GM10266 (cell line): ENCODE data around the gene PIN1.
"Not testable (repeated sequence)": the region's sequence is repeated elsewhere in the genome, so short reads cannot be mapped to it uniquely, and the experiment has no call there.

Experiments used
- DNase-seq: peaks from one replicate; pipeline ENCODE4 v3.0.0; 2012; ENCODE audit errors: extremely low spot score
- CTCF ChIP-seq: IDR thresholded peaks from 2 replicates; pipeline ENCODE4 v1.5.1; 2012; ENCODE audit warnings: mild to moderate bottlenecking, low read depth; ENCODE audit not compliant: control insufficient read depth, insufficient read depth; ENCODE audit errors: missing control alignments

PIN1 gene

GRCh38 chr19:9806803-9807202 lies 28.3 kb upstream of the PIN1 start:
- TF ChIP-seq CTCF: no peak
- DNase-seq: no peak

DNA sequence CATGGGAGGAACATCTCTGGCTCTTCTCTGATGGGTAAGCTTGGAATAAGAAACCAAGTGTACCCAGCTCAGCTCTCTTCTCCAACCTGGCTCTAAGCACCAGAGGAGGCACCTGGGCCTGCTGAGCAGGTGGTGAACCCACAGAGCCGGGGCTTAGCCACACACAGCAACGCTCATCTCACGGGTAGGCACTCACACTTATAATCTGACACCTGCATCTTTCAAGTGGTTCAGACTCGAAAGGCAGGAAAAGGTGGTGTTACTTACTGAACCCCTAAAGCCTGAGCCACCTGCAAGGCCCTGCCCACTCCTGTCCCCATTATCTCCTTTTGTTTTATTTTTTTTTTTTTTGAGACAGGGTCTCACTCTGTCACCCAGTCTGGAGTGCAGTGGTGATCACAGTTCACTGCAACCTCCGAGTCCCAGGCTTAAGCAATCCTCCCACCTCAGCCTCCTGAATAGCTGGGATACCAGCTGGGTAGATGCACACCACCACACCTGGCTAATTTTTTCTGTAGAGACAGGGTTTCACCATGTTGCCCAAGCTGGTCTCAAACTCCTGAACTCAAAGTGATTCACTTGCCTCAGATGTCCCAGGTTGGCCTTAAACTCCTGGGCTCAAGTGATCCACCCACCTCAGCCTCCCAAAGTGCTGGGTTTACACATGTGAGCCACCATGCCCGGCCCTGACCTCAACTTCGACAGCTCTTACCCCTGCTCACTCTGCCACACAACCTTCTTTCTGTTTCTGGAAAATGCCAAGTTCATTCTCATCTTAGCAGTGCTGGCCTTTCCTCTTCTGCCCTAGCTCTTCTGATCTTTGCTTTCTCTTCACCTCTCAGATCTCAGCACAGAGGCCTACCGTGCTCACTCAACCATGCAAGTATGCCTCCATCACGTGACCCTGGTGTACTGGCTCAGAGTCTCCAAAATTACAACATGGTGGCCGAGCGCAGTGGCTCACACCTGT lies 26.0 kb upstream of the PIN1 start:
- DNase-seq: no peak
- TF ChIP-seq CTCF: no peak

DNA sequence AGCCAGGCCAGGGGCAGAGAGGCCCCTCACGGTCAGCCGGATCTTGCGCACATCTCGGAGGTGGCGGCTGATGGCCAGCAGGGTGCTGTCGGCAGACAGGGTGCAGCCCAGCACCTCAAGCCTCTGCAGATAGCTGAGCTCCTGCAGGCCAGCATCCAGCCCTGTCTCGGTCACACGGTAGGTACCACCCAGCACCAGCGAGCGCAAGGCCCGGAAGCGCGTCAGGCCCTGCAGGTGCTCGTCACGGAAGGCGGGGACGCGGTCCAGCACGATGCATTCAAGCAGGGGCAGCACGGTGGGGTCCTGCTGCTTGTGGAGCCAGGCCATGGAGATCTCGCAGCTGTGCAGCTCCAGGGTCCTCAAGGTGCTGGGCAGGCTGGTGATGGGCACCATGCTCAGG lies 24.0 kb upstream of the PIN1 start:
- TF ChIP-seq CTCF: no peak
- DNase-seq: no peak

GRCh38 chr19:9818175-9818733 lies 16.9 kb upstream of the PIN1 start:
- no peak for DNase-seq
- no peak for TF ChIP-seq CTCF

GRCh38 chr19:9818734-9819595 lies 16.2 kb upstream of the PIN1 start, which contains the start of gene FBXL12:
FBXL12 (minus strand) TSS chr19:9819079; CDS start chr19:9818813, 266 bp downstream.
- TF ChIP-seq CTCF: no peak
- peak; percentile 97 for DNase-seq

GRCh38 chr19:9819596-9819909 lies 15.6 kb upstream of the PIN1 start:
- no peak for DNase-seq
- no peak for TF ChIP-seq CTCF

GRCh38 chr19:9820034-9820433 lies 15.1 kb upstream of the PIN1 start:
- DNase-seq: not testable (repeated sequence)
